Sciatic nerve (tissue), 2 donors: ENCODE data around the gene KRAS. TPM values are rescaled to one million over a fixed set of nuclear protein-coding genes. Genes with fewer than 3 reads are reported as not detected.
A peak's percentile ranks its signal among the peaks of the same experiment; 100 is the strongest.

Source experiments
- ATAC-seq: fragments of 200-7000 bp; cut with Tn5 transposase; one replicate; pipeline ENCODE4 v1.9.1; 2020; ENCODE audit warnings: mild to moderate bottlenecking, moderate library complexity
- DNase-seq: peaks from one replicate; pipeline ENCODE4 v3.0.0-alpha.2; 2020; ENCODE audit warnings: low spot score
- intact Hi-C: fragments of 100-400 bp; cut with DNase I; formaldehyde crosslinking; loops from one replicate; pipeline ENCODE4 v1.14.2; 2022
- total RNA-seq: library from RNA; stranded (reverse); fragmentation: NEBNext Ultra II Directional; extraction: Animal tissue kit (Norgen Biotek cat#: 25700); gene quantifications from one replicate; pipeline ENCODE4 v1.2.1, GENCODE V29; 2021
- donor health status: DM: no; HTN: no; CAD: no.
- donor health status: DM: no; HTN: no; CAD: no.

Gene KRAS
- total RNA-seq, 1 donor from 2014 or later = 54.9 TPM

- ATAC-seq (no peak), DNase-seq (no peak)
These were observed 42.9 kb downstream of the KRAS start for GRCh38 chr12:25207846-25208245.

DNA sequence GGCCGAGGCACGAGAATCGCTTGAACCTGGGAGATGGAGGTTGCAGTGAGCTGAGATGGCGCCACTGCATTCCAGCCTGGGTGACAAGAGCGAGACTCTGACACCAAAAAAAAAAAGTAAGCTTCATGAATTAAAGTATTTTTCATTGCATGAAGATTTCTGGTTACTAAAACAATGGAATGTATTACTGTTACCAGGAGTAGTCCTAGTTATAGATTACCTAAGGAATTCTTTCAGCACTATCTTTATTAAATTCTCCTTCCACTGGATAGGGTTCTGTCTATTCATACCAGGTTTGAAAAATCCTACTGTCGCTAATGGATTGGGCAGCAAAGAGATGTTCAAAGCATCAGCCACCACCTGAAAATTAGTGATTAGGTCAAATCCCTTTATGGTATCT is 43.3 kb downstream of the KRAS start:
- DNase-seq = no peak

More at GRCh38 chr12:25207846-25208245, 42.9 kb downstream of the KRAS start:
- intact Hi-C loops = no loop called here

DNA sequence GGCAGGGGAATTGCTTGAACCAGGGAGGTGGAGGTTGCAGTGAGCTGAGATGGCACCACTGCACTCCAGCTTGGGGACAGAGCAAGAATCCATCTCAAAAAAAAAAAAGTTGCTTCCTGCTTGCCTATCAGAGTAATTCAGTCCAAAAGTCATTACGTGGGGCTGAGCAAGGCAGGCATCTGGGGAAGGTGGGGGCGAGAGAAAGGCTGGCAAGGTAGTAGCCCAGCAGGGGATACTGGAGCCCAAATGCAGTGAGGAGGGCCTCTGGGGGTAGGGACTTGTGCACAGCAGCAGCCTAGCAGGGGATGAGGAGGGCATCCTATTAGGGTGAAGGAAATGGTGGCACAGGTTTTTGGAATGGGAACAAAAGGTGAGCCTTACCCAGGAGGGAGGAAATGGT is 48.6 kb downstream of the KRAS start:
- ATAC-seq = peak; percentile 33
- DNase-seq = no peak
- intact Hi-C loops = no loop called here

More for the DNA sequence above, 43.3 kb downstream of the KRAS start:
- intact Hi-C loops = no loop called here
- ATAC-seq = no peak

DNA sequence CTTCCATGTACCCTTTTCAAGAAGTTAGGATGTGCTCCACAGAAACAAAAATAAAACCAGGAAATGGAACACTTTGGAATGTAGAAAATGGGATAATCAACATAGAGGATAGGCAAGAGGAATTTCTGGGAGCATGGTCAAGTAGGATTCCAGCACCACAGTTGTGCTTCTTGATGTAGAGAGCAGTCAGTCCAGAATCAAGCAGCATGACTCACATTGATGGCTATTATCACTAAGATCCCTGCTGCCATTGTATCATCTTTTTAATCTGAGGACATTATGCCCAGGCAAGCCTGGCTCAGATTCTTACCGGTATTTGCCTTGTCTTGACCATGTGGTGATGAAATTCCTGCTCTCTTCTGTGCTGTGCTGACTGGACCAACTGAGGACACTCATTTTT is 50.0 kb downstream of the KRAS start:
- ATAC-seq (no peak), DNase-seq (no peak)
- intact Hi-C loops = no loop called here

GRCh38 chr12:25197608-25198007 is 53.1 kb downstream of the KRAS start:
- intact Hi-C loops = no loop called here
- no peak for DNase-seq
- ATAC-seq = no peak

DNA sequence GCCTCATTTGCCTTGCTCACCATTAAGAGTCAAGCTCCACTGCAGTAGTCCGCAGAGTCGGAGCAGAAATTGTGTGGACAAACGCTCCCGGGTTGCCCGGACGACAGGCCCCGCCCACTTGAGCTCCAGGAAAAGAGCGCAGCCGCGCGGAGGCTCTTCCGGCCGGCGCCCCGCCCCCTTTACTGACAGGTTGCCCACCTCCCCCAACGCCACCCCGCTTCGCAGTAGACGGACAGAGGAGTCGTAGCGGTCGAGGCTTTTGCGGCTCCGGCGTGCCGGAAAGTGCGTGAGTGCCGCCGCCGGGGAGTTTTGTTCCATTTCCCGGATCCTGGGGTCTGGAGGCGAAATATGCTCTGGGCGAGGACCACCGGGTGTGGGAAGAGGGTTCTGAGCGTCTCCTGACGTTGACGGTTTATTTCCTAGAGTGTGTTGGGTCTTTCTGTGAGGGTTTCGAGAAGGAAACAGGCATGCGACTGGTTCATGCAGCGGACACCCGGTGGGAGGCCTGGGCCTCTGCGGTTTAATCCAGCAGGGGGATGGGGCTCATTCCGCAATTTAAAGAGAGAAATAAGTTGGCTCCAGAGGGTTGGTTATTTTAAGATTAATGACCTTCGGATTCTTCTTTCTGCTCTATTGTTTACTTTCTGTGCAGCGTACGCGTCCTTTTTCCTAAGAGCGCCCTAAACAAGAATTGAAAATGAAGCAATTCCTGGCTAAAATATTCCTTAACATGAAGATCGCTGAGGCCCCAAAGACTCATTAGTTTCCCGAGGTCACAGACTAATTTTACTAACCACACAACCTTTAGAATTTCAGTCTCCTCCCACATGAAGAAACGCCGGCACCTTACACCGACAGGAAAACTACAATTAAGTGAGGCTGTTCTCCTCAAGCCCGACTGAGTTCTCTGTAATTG is 55.4 kb downstream of the KRAS start, which contains the start of the genes DNAI7 and ETFRF1:
TSS of gene DNAI7 (minus strand) at position 105 of the 916 bp plus-strand sequence. CDS start at position 23, 82 bp downstream.
TSS of gene ETFRF1 (plus strand) at position 182 of the 916 bp plus-strand sequence. CDS start 8,720 bp downstream, outside the sequence.
- DNase-seq (peak; percentile 99), ATAC-seq (peak; percentile 99)
- intact Hi-C loops = no loop called here

GRCh38 chr12:25194722-25195055 is 56.0 kb downstream of the KRAS start:
- intact Hi-C loops = no loop called here
- ATAC-seq = no peak
- DNase-seq = no peak

GRCh38 chr12:25194214-25194613 is 56.5 kb downstream of the KRAS start:
- ATAC-seq (no peak), DNase-seq (no peak)
- intact Hi-C loops = no loop called here

- no peak for ATAC-seq
- intact Hi-C loops = no loop called here
These were observed 59.9 kb downstream of the KRAS start for GRCh38 chr12:25190793-25191192.

DNA sequence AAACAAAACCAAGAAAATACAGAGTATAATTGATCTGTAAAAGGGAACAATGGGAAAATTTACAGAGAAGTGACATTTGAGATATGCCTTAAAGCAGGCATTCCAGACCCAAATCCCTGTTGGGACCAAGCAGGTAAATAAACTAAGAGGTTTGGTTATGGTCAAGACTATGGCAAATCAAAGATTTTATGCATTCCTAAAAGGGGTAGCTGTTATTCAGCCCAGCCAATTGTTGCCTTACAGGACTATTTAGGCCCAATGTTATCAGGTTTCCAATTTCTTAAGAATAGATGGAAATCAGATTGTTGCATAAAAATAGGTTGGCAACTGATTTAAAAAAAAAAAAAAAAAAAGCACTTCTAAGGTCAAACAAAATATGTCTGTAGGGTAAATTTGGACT is 61.1 kb downstream of the KRAS start:
- ATAC-seq (no peak), DNase-seq (no peak)
- intact Hi-C loops = no loop called here

More at GRCh38 chr12:25190793-25191192, 59.9 kb downstream of the KRAS start:
- DNase-seq = no peak

DNA sequence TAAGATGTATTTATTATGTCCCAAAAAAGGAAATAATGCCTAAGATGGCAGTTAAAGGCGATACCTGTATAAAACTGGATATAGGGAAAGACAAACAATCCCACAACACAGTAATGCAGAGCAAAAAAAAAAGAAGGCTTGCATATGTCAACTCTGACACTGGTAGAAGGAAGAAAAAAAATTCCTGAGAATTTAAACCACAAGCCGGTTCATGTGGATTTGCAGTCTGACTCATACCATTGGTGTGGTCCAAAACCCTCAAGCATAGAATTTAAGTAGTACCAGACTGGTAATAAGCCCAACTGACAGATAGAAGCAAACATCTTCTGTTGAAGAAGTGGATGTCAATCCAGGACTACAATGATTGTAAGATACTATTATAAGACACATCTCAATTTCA is 62.9 kb downstream of the KRAS start:
- no peak for ATAC-seq
- intact Hi-C loops = no loop called here

DNA sequence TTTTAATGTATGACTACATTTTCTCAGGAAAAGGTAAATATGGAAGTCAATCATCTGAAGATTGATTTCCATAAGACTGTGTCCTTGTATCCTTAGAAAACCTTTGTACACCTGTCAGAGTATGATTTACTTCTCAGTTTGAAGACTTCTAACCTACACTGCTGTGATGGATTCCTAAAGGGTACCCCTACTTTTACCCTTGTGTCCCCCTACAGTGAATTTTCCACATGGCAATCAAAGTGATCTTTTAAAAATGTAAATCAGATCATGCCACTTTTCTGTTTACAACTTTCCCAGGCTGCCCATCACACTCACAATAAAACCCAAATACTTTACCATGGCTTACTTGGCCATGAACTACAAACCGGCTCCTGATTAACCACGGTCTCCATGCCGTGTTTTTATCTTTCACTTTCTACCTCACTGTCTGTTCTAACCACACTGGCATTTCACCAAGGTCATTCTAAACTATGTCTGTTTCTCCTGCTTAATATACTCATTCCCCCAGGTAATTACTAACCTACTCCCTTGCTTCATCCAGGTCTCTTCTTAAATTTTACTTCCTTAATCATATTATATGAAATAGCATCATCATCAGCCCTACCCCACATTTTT is 63.8 kb downstream of the KRAS start:
- DNase-seq = no peak
- ATAC-seq = no peak
- intact Hi-C loops = no loop called here

More for the DNA sequence above, 62.9 kb downstream of the KRAS start:
- no peak for DNase-seq

DNA sequence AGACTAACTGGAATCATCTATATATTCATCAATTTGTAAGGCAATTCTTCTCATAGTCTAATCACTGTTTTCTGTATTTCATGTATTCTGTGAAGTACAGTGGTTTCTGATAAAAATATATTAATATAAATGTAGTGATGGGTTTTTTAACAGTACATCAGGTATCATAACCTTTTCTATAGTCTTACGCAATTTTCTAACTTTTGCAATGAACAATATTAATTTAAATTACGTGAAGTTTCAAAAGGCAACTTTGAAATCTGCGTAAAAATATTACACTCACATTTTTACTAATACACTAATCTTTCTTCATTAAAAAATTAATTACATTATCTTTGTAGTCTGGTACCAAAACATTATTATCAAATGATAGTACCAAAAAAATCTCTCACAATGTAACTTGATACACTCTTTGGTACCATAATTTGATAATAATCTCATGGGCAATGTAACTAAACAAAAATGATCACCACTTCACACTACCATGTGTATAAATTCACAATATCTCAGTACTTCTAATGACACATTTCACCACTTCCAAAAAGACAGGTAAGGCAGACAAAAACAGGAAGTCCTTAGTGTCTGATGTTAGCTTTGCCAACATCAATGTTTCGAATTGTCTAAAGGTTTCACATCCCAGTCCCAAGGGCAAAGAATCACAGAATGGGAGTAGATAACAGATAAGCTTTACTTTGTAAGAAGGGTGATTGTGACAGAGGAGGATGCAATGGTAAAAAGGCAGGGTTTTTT is 64.5 kb downstream of the KRAS start:
- no peak for DNase-seq
- no peak for ATAC-seq
- intact Hi-C loops = no loop called here

DNA sequence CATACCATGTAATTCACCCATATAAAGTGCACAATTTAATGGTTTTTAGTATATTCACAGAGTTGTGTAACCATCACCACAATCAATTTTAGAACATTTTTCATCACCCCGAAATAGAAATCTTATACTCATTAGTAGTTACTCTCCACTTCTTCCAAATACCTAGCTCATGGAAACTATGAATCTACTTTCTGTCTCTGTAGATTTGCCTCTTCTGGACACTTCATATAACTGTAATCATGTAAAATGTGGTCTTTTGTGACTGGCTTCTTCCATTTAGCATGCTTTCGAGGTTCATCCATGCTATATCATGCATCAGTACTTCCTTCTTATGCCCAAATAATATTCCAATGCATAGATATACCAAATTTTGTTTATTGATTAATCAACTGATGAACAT is 66.6 kb downstream of the KRAS start:
- no peak for ATAC-seq
- intact Hi-C loops = no loop called here
- DNase-seq = no peak

- intact Hi-C loops = no loop called here
- no peak for DNase-seq
- no peak for ATAC-seq
These were observed 68.0 kb downstream of the KRAS start for GRCh38 chr12:25182765-25183164.

DNA sequence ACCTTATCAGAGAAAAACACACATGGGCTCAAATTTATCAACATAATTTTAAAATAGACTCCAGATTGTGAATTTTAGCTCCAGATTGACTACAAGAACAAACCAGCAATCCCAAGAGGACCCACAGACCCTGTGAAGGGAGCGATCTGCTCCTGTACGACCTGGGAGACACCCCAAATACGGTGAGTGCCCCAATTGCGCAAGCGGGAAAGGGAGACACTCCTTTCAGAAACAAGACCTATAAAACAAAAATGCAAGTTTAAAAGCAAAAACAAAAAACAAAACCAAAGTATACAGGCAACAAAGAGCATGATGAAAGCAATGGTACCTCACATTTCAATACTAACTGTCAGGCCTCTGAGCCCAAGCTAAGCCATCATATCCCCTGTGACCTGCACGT is 87.9 kb downstream of the KRAS start:
- ATAC-seq (no peak), DNase-seq (no peak)

DNA sequence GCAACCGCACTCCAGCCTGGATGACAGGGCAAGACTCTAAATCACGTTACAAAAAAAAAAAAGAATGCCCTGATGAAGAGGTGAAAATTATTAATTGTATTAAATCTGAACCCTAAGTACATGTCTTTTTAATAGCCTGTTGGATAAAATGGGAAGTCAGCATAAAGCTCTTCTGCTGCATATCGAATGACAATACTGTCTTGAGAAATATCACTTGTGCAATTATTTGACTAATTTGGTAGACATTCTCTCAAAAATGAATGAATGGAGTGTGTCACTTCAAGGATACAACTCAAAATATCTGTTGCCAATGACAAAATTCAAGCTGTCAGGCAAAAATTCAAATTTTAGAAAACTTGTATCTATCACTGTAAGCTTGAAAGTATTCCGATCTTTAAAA is 94.7 kb downstream of the KRAS start:
- DNase-seq (no peak), ATAC-seq (no peak)
- intact Hi-C loops = no loop called here

More for the DNA sequence above, 87.9 kb downstream of the KRAS start:
- intact Hi-C loops = no loop called here

DNA sequence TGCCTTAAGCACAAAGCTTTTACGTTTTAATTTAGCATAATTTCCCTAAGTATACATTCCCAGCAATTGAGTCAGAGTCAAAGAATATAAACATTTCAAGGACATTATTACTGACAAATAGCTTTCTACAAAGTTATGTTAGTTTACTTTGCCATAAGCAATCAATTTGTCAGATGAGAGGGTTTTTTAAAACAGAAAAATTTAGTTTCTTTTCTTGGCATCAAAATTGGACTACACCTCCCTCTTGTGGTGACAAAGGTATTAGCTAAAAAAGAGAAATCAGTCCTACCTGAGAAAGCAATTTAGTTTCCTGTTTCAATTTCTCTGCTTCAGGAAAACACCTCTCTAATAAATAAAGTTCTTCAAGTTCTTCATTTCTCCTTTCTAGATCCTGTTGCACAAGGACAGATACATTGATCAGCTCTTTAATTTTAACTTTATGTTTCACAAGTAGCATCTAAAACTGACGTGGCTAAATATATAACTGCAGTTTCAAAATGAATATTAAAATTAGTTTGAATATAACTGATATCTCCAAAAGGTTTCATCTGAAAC is 95.6 kb downstream of the KRAS start:
- DNase-seq (no peak), ATAC-seq (no peak)
- intact Hi-C loops = no loop called here
